Measurements from ENCODE around the gene CANT1. TPM values are rescaled to one million over a fixed set of nuclear protein-coding genes. Genes with fewer than 3 reads are reported as not detected.
A peak's percentile ranks its signal among the peaks of the same experiment; 100 is the strongest.

CANT1 gene
- total RNA-seq, 4 donors from 2014 or later = 21.2 to 33.7 (median 27.0) TPM

DNA sequence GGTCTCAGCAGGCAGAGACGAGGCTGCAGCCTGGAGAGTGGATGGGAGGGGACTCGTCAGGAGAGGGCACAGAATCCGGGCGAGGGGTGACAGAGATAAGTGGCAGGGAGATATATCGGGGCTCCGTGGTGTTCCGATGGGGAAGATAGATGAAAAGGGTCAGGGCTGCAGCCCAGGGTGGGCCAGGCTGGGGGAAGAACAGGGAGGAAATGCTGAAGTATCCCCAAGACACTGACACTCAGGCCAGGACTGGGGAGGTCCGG lies 32.0 kb downstream of the CANT1 start:
- peak overlapping the region in 3 of 4 donors; percentile 30 to 82 (median 69) for H3K27ac ChIP-seq (replicated peaks in 1 of 4)
- H3K27me3 ChIP-seq = no peaks in the 10 kb centered on the region
- H3K4me3 ChIP-seq = peak overlapping the region in 1 of 4 donors; percentile 5
- peaks cover 57 to 75% (median 72%) of the 10 kb centered on the region in 4 donors for H3K4me1 ChIP-seq
- H3K9me3 ChIP-seq = no peaks in the 10 kb centered on the region
- DNase-seq (ENCODE audit: extremely low spot score) = no peak
- peaks cover 0 to 8% (median 3%) of the 10 kb centered on the region in 4 donors for H3K36me3 ChIP-seq
- intact Hi-C loops (cut with DNase I) = no loop called here
- no peak for TF ChIP-seq EP300 (IDR thresholded peaks at IDR 0.05)
- no peak for TF ChIP-seq POLR2AphosphoS5 (IDR thresholded peaks at IDR 0.05)
- TF ChIP-seq, protein P1, sequence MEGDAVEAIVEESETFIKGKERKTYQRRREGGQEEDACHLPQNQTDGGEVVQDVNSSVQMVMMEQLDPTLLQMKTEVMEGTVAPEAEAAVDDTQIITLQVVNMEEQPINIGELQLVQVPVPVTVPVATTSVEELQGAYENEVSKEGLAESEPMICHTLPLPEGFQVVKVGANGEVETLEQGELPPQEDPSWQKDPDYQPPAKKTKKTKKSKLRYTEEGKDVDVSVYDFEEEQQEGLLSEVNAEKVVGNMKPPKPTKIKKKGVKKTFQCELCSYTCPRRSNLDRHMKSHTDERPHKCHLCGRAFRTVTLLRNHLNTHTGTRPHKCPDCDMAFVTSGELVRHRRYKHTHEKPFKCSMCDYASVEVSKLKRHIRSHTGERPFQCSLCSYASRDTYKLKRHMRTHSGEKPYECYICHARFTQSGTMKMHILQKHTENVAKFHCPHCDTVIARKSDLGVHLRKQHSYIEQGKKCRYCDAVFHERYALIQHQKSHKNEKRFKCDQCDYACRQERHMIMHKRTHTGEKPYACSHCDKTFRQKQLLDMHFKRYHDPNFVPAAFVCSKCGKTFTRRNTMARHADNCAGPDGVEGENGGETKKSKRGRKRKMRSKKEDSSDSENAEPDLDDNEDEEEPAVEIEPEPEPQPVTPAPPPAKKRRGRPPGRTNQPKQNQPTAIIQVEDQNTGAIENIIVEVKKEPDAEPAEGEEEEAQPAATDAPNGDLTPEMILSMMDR (IDR thresholded peaks at IDR 0.05) = no peak
- no peak for TF ChIP-seq POLR2A (IDR thresholded peaks at IDR 0.05; ENCODE audit: low read depth)
- 80% methylated on average over 8 of the region's 8 CpGs for WGBS

DNA sequence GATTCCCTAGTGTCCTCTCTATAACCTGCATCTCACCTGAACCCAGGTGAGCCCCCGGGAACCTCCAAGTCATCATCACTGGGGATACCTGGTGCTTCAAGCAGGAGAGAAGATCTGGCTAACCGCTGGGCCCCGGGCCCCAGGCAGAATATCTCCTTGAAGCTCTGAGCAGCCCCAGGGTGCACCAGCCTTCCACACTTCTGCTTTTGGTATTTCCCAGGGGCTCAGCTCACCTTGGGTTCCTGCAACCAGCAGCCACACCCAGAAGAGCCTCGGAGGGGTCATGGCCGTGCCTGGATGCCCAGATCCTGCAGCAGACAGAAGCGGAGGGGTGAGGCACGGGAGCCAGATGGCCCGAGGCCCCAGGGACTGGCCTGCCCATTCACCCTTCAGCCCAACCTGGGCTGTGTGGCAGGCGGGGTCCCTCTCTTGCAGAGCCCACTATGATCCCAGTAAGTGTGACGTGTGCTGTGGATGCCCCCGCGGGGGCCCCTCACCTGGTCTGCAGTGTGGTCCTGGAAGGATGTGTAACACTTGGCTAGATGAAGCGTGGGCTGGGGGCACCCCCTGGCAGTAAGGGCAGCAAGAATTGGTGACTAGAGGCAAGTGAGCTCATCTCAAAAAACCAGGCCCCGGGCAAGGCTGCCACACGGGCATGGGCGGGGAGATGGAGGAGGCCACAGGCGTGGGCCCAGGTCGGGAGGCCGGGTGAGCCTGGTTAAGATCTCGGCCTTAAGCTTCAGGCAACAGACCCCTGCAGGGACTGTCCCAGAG lies 32.5 kb downstream of the CANT1 start:
- Histone ChIP-seq H3K36me3 (peaks cover 0 to 9% (median 4%) of the 10 kb centered on the region in 4 donors), H3K4me3 (no peak overlapping the region), H3K9me3 (no peaks in the 10 kb centered on the region), H3K27ac (replicated peaks in 1 of 4) (peak overlapping the region; percentile 69 to 82 (median 78)), H3K4me1 (peaks cover 57 to 75% (median 72%) of the 10 kb centered on the region in 4 donors), H3K27me3 (no peaks in the 10 kb centered on the region)
- DNase-seq (ENCODE audit: extremely low spot score) = no peak
- WGBS = 89% methylated on average over 14 of the region's 20 CpGs
- intact Hi-C loops (cut with DNase I) = no loop called here
- TF ChIP-seq, protein P1 (IDR thresholded peaks at IDR 0.05) = no peak
- TF ChIP-seq EP300 (IDR thresholded peaks at IDR 0.05) (no peak), POLR2AphosphoS5 (IDR thresholded peaks at IDR 0.05) (no peak), POLR2A (IDR thresholded peaks at IDR 0.05; ENCODE audit: low read depth) (no peak)

DNA sequence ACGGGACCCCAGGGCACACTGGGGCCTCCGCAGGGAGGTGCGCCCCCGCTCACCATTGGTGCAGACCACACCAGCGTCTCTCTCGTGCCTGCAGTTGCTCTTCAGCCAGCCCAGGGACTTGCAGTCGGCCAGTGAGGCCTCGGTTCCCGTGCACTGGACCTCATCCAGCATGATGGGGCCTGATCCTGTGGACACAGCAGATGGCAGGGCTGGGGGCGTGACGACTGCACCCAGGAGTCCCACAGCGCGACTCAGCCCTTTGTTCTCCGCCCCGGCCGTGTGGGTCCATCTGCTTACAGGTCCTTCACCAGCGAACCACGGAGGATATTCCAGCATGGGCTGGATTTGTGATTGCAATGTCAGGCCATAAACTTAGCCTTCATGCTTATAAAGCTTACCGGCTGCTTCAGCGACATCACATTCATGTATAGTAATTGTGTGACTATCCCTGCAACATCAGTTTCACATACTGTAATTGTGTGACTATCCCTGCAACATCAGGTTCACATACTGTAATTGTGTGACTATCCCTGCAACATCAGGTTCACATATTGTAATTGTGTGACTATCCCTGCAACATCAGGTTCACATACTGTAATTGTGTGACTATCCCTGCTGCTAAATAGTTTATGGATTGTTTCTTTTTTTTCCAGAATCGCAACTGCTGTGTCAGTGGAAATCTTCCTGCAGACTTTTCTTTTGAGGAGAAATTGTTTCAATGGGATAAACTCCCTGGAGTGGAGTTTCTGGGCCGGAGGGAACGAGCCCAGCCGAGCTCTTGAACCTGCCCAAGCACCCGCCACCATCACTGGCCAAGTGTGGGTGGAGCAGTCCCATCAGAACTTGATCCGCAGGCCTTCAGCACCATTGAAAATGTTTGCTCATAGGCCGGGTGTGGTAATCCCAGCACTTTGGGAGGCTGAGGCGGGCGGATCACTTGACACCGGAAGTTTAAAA lies 34.7 kb downstream of the CANT1 start:
- peak; percentile 93 for DNase-seq (ENCODE audit: extremely low spot score)
- Histone ChIP-seq H3K36me3 (peaks cover 0 to 18% (median 8%) of the 10 kb centered on the region in 4 donors), H3K27ac (replicated peaks in 1 of 4) (peak overlapping the region; percentile 69 to 82 (median 78)), H3K4me3 (peak overlapping the region in 3 of 4 donors; percentile 6 to 47 (median 17)), H3K27me3 (no peaks in the 10 kb centered on the region), H3K4me1 (peaks cover 68 to 82% (median 80%) of the 10 kb centered on the region in 4 donors), H3K9me3 (no peaks in the 10 kb centered on the region)
- TF ChIP-seq EP300 (IDR thresholded peaks at IDR 0.05) (no peak), POLR2AphosphoS5 (IDR thresholded peaks at IDR 0.05) (peak; percentile 41 to 50)
- 47% methylated on average over 20 of the region's 30 CpGs for WGBS
- intact Hi-C loops (cut with DNase I) = loop anchor here (5.0 kb wide), 1 partner anchor 53 kb away; no protein-coding TSS in a partner anchor

DNA sequence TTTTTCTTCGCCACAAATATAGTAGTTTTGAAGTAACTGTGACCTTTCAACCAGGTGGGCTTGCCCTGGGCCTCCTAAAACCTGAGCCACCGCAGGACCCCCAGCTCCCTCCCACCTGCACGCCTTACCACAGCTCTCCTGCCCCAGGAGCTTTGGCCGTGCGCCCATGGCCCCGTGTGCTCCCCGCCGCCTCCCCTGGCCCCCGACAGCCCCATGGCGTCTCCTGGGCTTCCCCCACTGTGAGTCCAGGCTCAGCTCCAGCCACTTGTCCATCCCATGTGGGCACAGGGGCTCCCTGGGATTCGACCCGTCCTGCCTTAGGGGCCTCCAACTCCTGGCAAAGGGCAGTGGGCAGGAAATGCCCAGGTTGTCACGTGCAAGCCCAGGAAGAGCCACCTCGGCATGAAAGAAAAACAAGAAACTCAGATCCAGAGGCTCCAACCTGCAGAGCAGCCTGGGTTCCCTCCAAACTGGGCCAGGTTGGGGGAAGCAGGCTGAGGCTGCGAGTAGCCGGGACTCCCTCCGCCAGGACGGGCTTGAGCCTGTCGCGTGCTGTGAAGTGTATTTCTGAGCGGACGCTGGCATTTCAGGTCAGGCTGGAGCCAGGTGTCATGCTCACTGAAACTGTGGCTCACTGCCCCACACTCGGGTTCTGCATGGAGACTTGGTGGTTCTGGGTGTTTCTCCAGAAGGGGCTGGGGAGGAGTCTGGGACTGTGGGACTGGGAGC lies 35.6 kb downstream of the CANT1 start:
- TF ChIP-seq EP300 (IDR thresholded peaks at IDR 0.05) = no peak
- TF ChIP-seq POLR2AphosphoS5 (IDR thresholded peaks at IDR 0.05) = no peak
- TF ChIP-seq, protein P1 (IDR thresholded peaks at IDR 0.05) = no peak
- no peak for TF ChIP-seq POLR2A (IDR thresholded peaks at IDR 0.05; ENCODE audit: low read depth)
- intact Hi-C loops (cut with DNase I) = loop anchor here (5.0 kb wide), 1 partner anchor 52 kb away; no protein-coding TSS in a partner anchor
- WGBS = 81% methylated on average over 17 of the region's 23 CpGs
- Histone ChIP-seq H3K27ac (replicated peaks in 1 of 4) (peak overlapping the region in 3 of 4 donors; percentile 69 to 82 (median 80)), H3K4me1 (peaks cover 58 to 72% (median 70%) of the 10 kb centered on the region in 4 donors), H3K9me3 (no peaks in the 10 kb centered on the region), H3K36me3 (peaks cover 0 to 28% (median 15%) of the 10 kb centered on the region in 4 donors), H3K4me3 (no peak overlapping the region), H3K27me3 (no peaks in the 10 kb centered on the region)
- no peak for DNase-seq (ENCODE audit: extremely low spot score)

Data from esophagus muscularis mucosa (tissue), 4 donors.